IMR-90 (cell line): Measurements from ENCODE around the gene CACUL1.

Experiments
- CTCF ChIP-seq: conservative IDR thresholded peaks from 2 replicates; pipeline ENCODE4 v1.5.1; 2012; ENCODE audit warnings: mild to moderate bottlenecking, low read depth, low read length, improper control_type of control experiment
- MXI1 ChIP-seq: IDR thresholded peaks from 2 replicates; pipeline ENCODE4 v1.6.1; 2012; ENCODE audit warnings: low read depth, mild to moderate bottlenecking, low read length, moderate library complexity, borderline replicate concordance
- POLR2A ChIP-seq: IDR thresholded peaks from 2 replicates; pipeline ENCODE4 v1.6.1; 2012; ENCODE audit warnings: mild to moderate bottlenecking, low read depth, low read length
- RAD21 ChIP-seq: IDR thresholded peaks from 2 replicates; pipeline ENCODE4 v1.6.1; 2012; ENCODE audit warnings: low read length, improper control_type of control experiment

DNA sequence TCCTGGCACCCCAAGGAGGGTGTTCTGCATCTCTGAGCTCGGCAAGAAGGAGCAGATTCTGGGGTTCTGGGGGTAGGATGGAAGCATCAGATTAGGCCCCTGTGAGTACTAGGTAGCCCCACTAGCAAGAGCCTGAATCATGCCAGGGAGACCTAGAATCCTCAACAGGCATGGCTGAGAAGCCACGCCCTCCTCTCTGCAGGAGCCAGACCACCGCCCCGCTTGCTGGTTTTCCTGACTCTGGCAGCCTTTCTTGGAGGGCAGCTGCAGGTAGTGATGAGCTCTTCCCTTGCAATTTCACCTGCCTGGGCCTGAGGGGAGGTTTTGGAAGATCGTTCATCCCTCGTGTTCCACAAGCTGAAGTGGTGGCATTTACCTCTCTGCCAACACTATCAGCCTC lies 90.4 kb downstream of the CACUL1 start:
- TF ChIP-seq MXI1: no peak
- TF ChIP-seq CTCF: no peak
- TF ChIP-seq RAD21: no peak
- no peak for TF ChIP-seq POLR2A
